H1 (cell line): Measurements from ENCODE around the gene SAMD14. TPM values are rescaled to one million over a fixed set of nuclear protein-coding genes. Genes with fewer than 3 reads are reported as not detected.

Experiments
- CTCF ChIA-PET: fragments of 300-600 bp; sonication (Branson Sonifier 250); formaldehyde crosslinking; loops from one replicate; lab custom pipeline; 2021; ENCODE audit not compliant: partially characterized antibody; lab: Charles Lee
- POLR2A ChIA-PET: fragments of 300-600 bp; sonication (Branson Sonifier 250); formaldehyde crosslinking; loops from one replicate; lab custom pipeline; 2021; ENCODE audit warnings: inconsistent platforms; ENCODE audit not compliant: partially characterized antibody; lab: Charles Lee
- DNase-seq, 2 experiments: peaks; one replicate each; pipeline versions ENCODE4 v3.0.0 to v3.0.0-alpha.2; 2010 to 2022; ENCODE audit warnings: low spot score in 2 of 2, low read depth in 1 of 2, mixed read lengths in 1 of 2
- FAIRE-seq: peaks from 2 replicates; lab custom pipeline; 2011; peaks lifted over from hg19 to GRCh38; lab: Jason Lieb, UNC
- H2AFZ ChIP-seq: 2 replicates; pipeline ENCODE4 v1.8.1; 2012; ENCODE audit warnings: low read length, inconsistent platforms
- H2AK5ac ChIP-seq: 2 replicates; pipeline ENCODE4 v1.6.1; 2013; ENCODE audit warnings: low read depth, low read length
- H2BK120ac ChIP-seq: replicated peaks from 2 replicates; pipeline ENCODE3; 2013; ENCODE audit warnings: low read depth, low read length, inconsistent platforms
- H2BK12ac ChIP-seq: 2 replicates; pipeline ENCODE4 v1.6.1; 2013; ENCODE audit warnings: low read depth, low read length
- H2BK15ac ChIP-seq: 2 replicates; pipeline ENCODE4 v1.6.1; 2013; ENCODE audit warnings: low read length
- H2BK20ac ChIP-seq: 2 replicates; pipeline ENCODE4 v1.6.1; 2013; ENCODE audit warnings: low read length
- H2BK5ac ChIP-seq: 2 replicates; pipeline ENCODE4 v1.6.1; 2013; ENCODE audit warnings: low read depth, low read length
- H3K14ac ChIP-seq: 2 replicates; pipeline ENCODE4 v1.6.1; 2013; ENCODE audit warnings: inconsistent platforms; ENCODE audit not compliant: insufficient read length
- H3K18ac ChIP-seq: 2 replicates; pipeline ENCODE4 v1.6.1; 2013; ENCODE audit warnings: low read length; ENCODE audit errors: extremely low read depth
- H3K23ac ChIP-seq: 2 replicates; pipeline ENCODE4 v1.6.1; 2013; ENCODE audit warnings: inconsistent platforms; ENCODE audit not compliant: insufficient read length
- H3K23me2 ChIP-seq: 2 replicates; pipeline ENCODE4 v1.6.1; 2013; ENCODE audit warnings: low read depth, low read length
- H3K27ac ChIP-seq: 2 replicates; pipeline ENCODE4 v1.6.1; 2011; ENCODE audit warnings: low read depth, low read length, inconsistent platforms
- H3K27me3 ChIP-seq, 4 experiments: replicated peaks in 1 of 4; 1 replicate in 1 of 4; 2 replicates in 3 of 4; pipeline versions ENCODE4 v1.6.1 to v1.8.1; 2011 to 2013; ENCODE audit warnings: low read length in 3 of 4, mild to moderate bottlenecking in 3 of 4, inconsistent platforms in 2 of 4, mixed read lengths in 2 of 4, moderate library complexity in 1 of 4; ENCODE audit not compliant: control insufficient read depth in 3 of 4, insufficient read depth in 3 of 4; ENCODE audit errors: extremely low read depth in 1 of 4
- H3K36me3 ChIP-seq, 4 experiments: 2 replicates each; pipeline versions ENCODE4 v1.6.1 to v1.8.1; 2011 to 2013; ENCODE audit warnings: mild to moderate bottlenecking in 4 of 4, low read length in 3 of 4, moderate library complexity in 2 of 4, control low read depth in 1 of 4, inconsistent platforms in 1 of 4; ENCODE audit not compliant: insufficient read depth in 4 of 4, control insufficient read depth in 2 of 4
- H3K4ac ChIP-seq: replicated peaks from 2 replicates; pipeline ENCODE3; 2013; ENCODE audit warnings: low read length, low read depth, mixed read lengths, inconsistent platforms; ENCODE audit not compliant: insufficient read length
- H3K4me1 ChIP-seq, 4 experiments: replicated peaks in 1 of 4; 1 replicate in 1 of 4; 2 replicates in 3 of 4; pipeline versions ENCODE4 v1.6.1 to v1.8.1; 2011 to 2013; ENCODE audit warnings: low read length in 3 of 4, inconsistent platforms in 2 of 4, mixed read lengths in 1 of 4; ENCODE audit not compliant: insufficient read depth in 4 of 4, control insufficient read depth in 3 of 4
- H3K4me2 ChIP-seq, 2 experiments: 2 replicates each; pipeline versions ENCODE4 v1.6.1 to v1.8.1; 2011 to 2013; ENCODE audit warnings: low read depth in 2 of 2, low read length in 2 of 2, control low read depth in 1 of 2, inconsistent platforms in 1 of 2, mild to moderate bottlenecking in 1 of 2; ENCODE audit not compliant: insufficient read depth in 1 of 2
- H3K4me3 ChIP-seq, 4 experiments: fragments of 200-600, 300-600 bp in 1 of 4; sonication (generic), shearing (Covaris generic), sonication (Bioruptor Twin) in 1 of 4; 2 replicates each; pipeline versions ENCODE4 v1.5.1 to v1.8.1; 2011 to 2016; ENCODE audit warnings: low read length in 4 of 4, low read depth in 3 of 4, control low read depth in 2 of 4, inconsistent platforms in 2 of 4, mild to moderate bottlenecking in 2 of 4, mixed read lengths in 1 of 4, moderate library complexity in 1 of 4; ENCODE audit not compliant: insufficient read depth in 2 of 4; ENCODE audit errors: extremely low read depth in 1 of 4
- H3K56ac ChIP-seq: replicated peaks from 2 replicates; pipeline ENCODE3; 2013; ENCODE audit warnings: low read depth, mild to moderate bottlenecking, mixed read lengths, low read length, inconsistent platforms; ENCODE audit not compliant: insufficient read length
- H3K79me1 ChIP-seq: 2 replicates; pipeline ENCODE4 v1.6.1; 2013; ENCODE audit warnings: low read depth, low read length, control low read depth
- H3K79me2 ChIP-seq, 2 experiments: 2 replicates each; pipeline versions ENCODE4 v1.6.1 to v1.8.1; 2012 to 2013; ENCODE audit warnings: low read length in 2 of 2, mild to moderate bottlenecking in 2 of 2, inconsistent platforms in 1 of 2; ENCODE audit not compliant: insufficient read depth in 2 of 2, control insufficient read depth in 1 of 2
- H3K9ac ChIP-seq, 4 experiments: replicated peaks in 1 of 4; 1 replicate in 1 of 4; 2 replicates in 3 of 4; pipeline versions ENCODE4 v1.6.1 to v1.8.1; 2011 to 2013; ENCODE audit warnings: low read depth in 3 of 4, low read length in 3 of 4, control low read depth in 2 of 4, mild to moderate bottlenecking in 2 of 4, moderate library complexity in 2 of 4, inconsistent platforms in 1 of 4; ENCODE audit errors: extremely low read depth in 1 of 4
- H3K9me3 ChIP-seq, 2 experiments: 2 replicates each; pipeline versions ENCODE4 v1.6.1 to v1.8.1; 2012 to 2013; ENCODE audit warnings: mild to moderate bottlenecking in 2 of 2, moderate library complexity in 2 of 2, control low read depth in 1 of 2, inconsistent platforms in 1 of 2, low read depth in 1 of 2, low read length in 1 of 2, mixed read lengths in 1 of 2; ENCODE audit not compliant: insufficient read depth in 2 of 2
- H4K20me1 ChIP-seq, 2 experiments: replicated peaks in 1 of 2; 2 replicates each; pipeline versions ENCODE3 to v1.8.1; 2011 to 2013; ENCODE audit warnings: inconsistent platforms in 2 of 2, low read length in 2 of 2, mild to moderate bottlenecking in 1 of 2; ENCODE audit not compliant: insufficient read depth in 2 of 2, control insufficient read depth in 1 of 2
- H4K5ac ChIP-seq: 2 replicates; pipeline ENCODE4 v1.6.1; 2013; ENCODE audit warnings: low read length, low read depth, mixed read lengths, inconsistent platforms; ENCODE audit not compliant: insufficient read length
- H4K8ac ChIP-seq: 2 replicates; pipeline ENCODE4 v1.8.0; 2013; ENCODE audit warnings: mild to moderate bottlenecking, moderate library complexity, low read length, inconsistent platforms; ENCODE audit not compliant: insufficient read depth; ENCODE audit errors: extremely low read depth
- H4K91ac ChIP-seq: replicated peaks from 2 replicates; pipeline ENCODE3; 2013; ENCODE audit warnings: low read length, mixed read lengths, inconsistent platforms; ENCODE audit not compliant: insufficient read length
- CTCF ChIP-seq, 3 experiments: IDR thresholded peaks; 1 replicate in 2 of 3; 2 replicates in 1 of 3; pipeline versions ENCODE4 v1.5.1 to v1.6.1; 2011; ENCODE audit warnings: low read length in 3 of 3, mild to moderate bottlenecking in 3 of 3, inconsistent platforms in 2 of 3, low read depth in 1 of 3, moderate library complexity in 1 of 3; ENCODE audit not compliant: insufficient read depth in 1 of 3; ENCODE audit errors: control extremely low read depth in 1 of 3
- E2F6 ChIP-seq: IDR thresholded peaks from 2 replicates; pipeline ENCODE4 v1.6.1; 2012; ENCODE audit warnings: inconsistent platforms
- FOSL1 ChIP-seq: IDR thresholded peaks from 2 replicates; pipeline ENCODE4 v1.6.1; 2011; ENCODE audit warnings: mild to moderate bottlenecking, low read depth, low read length, moderate library complexity; ENCODE audit not compliant: insufficient read depth
- JUND ChIP-seq: IDR thresholded peaks from 2 replicates; pipeline ENCODE4 v1.6.1; 2011; ENCODE audit warnings: mild to moderate bottlenecking, improper control_type of control experiment, low read length
- KDM5A ChIP-seq: fragments of 200-600 bp; IDR thresholded peaks from 2 replicates; pipeline ENCODE4 v1.7.1; 2012; ENCODE audit warnings: mild to moderate bottlenecking, low read length, inconsistent platforms, mixed read lengths
- NRF1 ChIP-seq: IDR thresholded peaks from 2 replicates; pipeline ENCODE4 v1.6.1; 2011; ENCODE audit warnings: mild to moderate bottlenecking, low read depth, low read length, improper control_type of control experiment
- RNF2 ChIP-seq: fragments of 200-900, 300-1000 bp; sonication (generic); IDR thresholded peaks from 2 replicates; pipeline ENCODE4 v1.7.1; 2016; ENCODE audit warnings: borderline replicate concordance, low read depth, mild to moderate bottlenecking, antibody characterized with exemption, low read length; ENCODE audit not compliant: poor library complexity, severe bottlenecking; ENCODE audit errors: missing control alignments
- SUZ12 ChIP-seq: fragments of 200-600 bp; sonication (generic); IDR thresholded peaks from 2 replicates; pipeline ENCODE4 v1.6.1; 2012; ENCODE audit warnings: mild to moderate bottlenecking, inconsistent platforms, low read length, moderate library complexity, mixed read lengths
- WGBS, 2 experiments: shearing (Covaris generic) in 1 of 2; methylation state at CpG; one replicate each; pipeline versions ENCODE4 v1.1.6 to v1.1.7; 2013 to 2015; ENCODE audit warnings: low lambda C conversion rate in 2 of 2, mixed read lengths in 2 of 2, inconsistent platforms in 1 of 2, low coverage in 1 of 2, missing lambda C conversion rate in 1 of 2; ENCODE audit not compliant: insufficient replicate concordance in 2 of 2, insufficient coverage in 1 of 2, insufficient read length in 1 of 2; ENCODE audit errors: extremely low coverage in 1 of 2, missing lambda C conversion rate in 1 of 2; 5-methylcytosine and 5-hydroxymethylcytosine counted together
- polyA plus RNA-seq, 7 experiments: library from polyadenylated mRNA; depleted of rRNA in 3 of 7; stranded (reverse) in 5 of 7; unstranded in 2 of 7; fragments of >200 nt in 5 of 7; fragments of 200-250 nt in 2 of 7; gene quantifications; 1 replicate in 5 of 7; 2 replicates in 1 of 7; 4 replicates in 1 of 7; pipeline versions ENCODE4 v1.2.1 to v1.2.3, GENCODE V29; 2011 to 2013; ENCODE audit warnings: missing spikeins in 2 of 7, mixed read lengths in 2 of 7
- total RNA-seq: library from RNA; stranded (reverse); fragmentation: NEBNext Ultra II Directional; extraction: Animal tissue kit (Norgen Biotek cat#: 25700); gene quantifications from 2 replicates; pipeline ENCODE4 v1.2.1, GENCODE V29; 2021

Gene SAMD14
- total and polyA plus RNA-seq, 2 of the 8 experiments (the other 6 are each of a cell fraction or from before 2014, with no cell fraction given), result 5.7 to 5.8 TPM

GRCh38 chr17:50120475-50121253 is 9.3 kb downstream of the SAMD14 start:
- no peaks in the 10 kb centered on the region for H3K9me3 ChIP-seq
- 0 out of 2 replicates have a peak overlapping the region, but pooled peaks have one; percentile 88 for H2BK15ac ChIP-seq
- no peak overlapping the region for H4K8ac ChIP-seq
- H4K91ac ChIP-seq, result no peak overlapping the region
- H3K79me2 ChIP-seq, result no peaks in the 10 kb centered on the region
- no peaks in the 10 kb centered on the region for H3K36me3 ChIP-seq
- H3K4ac ChIP-seq, result no peak overlapping the region
- CTCF ChIA-PET, result interaction anchor here (1.1 to 23.0 kb wide), 7 partner anchors 19 to 232 kb away, joined by 3 to 412 read pairs (median 4); partner anchors contain the start of genes PDK2, PPP1R9B and SGCA
- no peak overlapping the region for H3K4me3 ChIP-seq
- H3K56ac ChIP-seq, result no peak overlapping the region
- no peak for DNase-seq
- H2BK120ac ChIP-seq, result no peak overlapping the region
- H3K23me2 ChIP-seq, result peaks cover 2% of the 10 kb centered on the region; the same call in 1 of the 2 replicates
- no peak overlapping the region for H3K4me2 ChIP-seq
- no peak overlapping the region for H2BK12ac ChIP-seq
- no peak overlapping the region for H2AK5ac ChIP-seq
- H3K79me1 ChIP-seq, result no peaks in the 10 kb centered on the region
- no peak overlapping the region for H3K27ac ChIP-seq
- H2AFZ ChIP-seq, result no peak overlapping the region
- no peak for FAIRE-seq
- no peak overlapping the region for H3K18ac ChIP-seq
- H3K14ac ChIP-seq, result no peak overlapping the region
- peaks cover 0 to 18% (median 12%) of the 10 kb centered on the region in 4 experiments; a peak in 5 of 7 replicates for H3K27me3 ChIP-seq
- H3K23ac ChIP-seq, result no peak overlapping the region
- H2BK5ac ChIP-seq, result no peak overlapping the region
- no peak overlapping the region for H3K9ac ChIP-seq
- no peak overlapping the region for H2BK20ac ChIP-seq
- no peaks in the 10 kb centered on the region for H4K20me1 ChIP-seq
- POLR2A ChIA-PET, result no interaction called here
- H4K5ac ChIP-seq, result no peak overlapping the region
- 91% methylated on average over 6 of the region's 7 CpGs; no CpG with 5 or more reads in 1 of the 2 experiments for WGBS, 2 experiments
- peaks cover 7 to 21% (median 15%) of the 10 kb centered on the region in 4 experiments for H3K4me1 ChIP-seq
- TF ChIP-seq FOSL1 (no peak), NRF1 (no peak), RNF2 (no peak), CTCF (IDR thresholded peaks at IDR 0.05; ENCODE audit: control extremely low read depth in 1 of 3, insufficient read depth in 1 of 3, low read depth in 1 of 3, low read length in 3 of 3) (no peak), SUZ12 (no peak), JUND (no peak), E2F6 (no peak), KDM5A (no peak)
